Psoas muscle (tissue), 8 donors: ENCODE measurements around the gene KAZN. TPM values are rescaled to one million over a fixed set of nuclear protein-coding genes. Genes with fewer than 3 reads are reported as not detected.

Source experiments
- ATAC-seq, 4 donors: fragments of 200-7000 bp; cut with Tn5 transposase; one replicate each; pipeline ENCODE4 v1.9.1; 2020; ENCODE audit warnings: moderate library complexity in 3 of 4, mild to moderate bottlenecking in 2 of 4
- DNase-seq, 2 donors: peaks; one replicate each; pipeline ENCODE4 v3.0.0-alpha.2; 2020
- H3K27ac ChIP-seq: fragments of 200-600 bp; one replicate; pipeline ENCODE4 v1.8.0; 2022
- H3K27me3 ChIP-seq, 3 donors: fragments of 200-600 bp in 1 of 3; one replicate each; pipeline versions ENCODE4 v1.6.1 to v1.8.0; 2013 to 2022; ENCODE audit warnings: low read length in 2 of 3, mild to moderate bottlenecking in 2 of 3, moderate library complexity in 1 of 3; ENCODE audit not compliant: insufficient read depth in 3 of 3
- H3K36me3 ChIP-seq, 2 donors: fragments of 200-600 bp in 1 of 2; one replicate each; pipeline versions ENCODE4 v1.6.1 to v1.8.0; 2013 to 2022; ENCODE audit warnings: low read depth in 1 of 2, mild to moderate bottlenecking in 1 of 2, moderate library complexity in 1 of 2; ENCODE audit not compliant: insufficient read depth in 1 of 2
- H3K4me1 ChIP-seq: fragments of 200-600 bp; one replicate; pipeline ENCODE4 v1.8.0; 2022
- H3K4me3 ChIP-seq: fragments of 200-600 bp; one replicate; pipeline ENCODE4 v1.8.0; 2022; ENCODE audit warnings: mild to moderate bottlenecking
- H3K9me3 ChIP-seq: fragments of 200-600 bp; one replicate; pipeline ENCODE4 v1.8.0; 2022
- CTCF ChIP-seq: fragments of 200-600 bp; IDR thresholded peaks from one replicate; pipeline ENCODE4 v1.8.0; 2022; ENCODE audit warnings: antibody characterized with exemption
- WGBS, 3 donors: extraction: QIAGEN DNeasy Blood & Tissue Kit; methylation state at CpG; one replicate each; pipeline versions ENCODE4 v1.1.6 to v1.1.7; 2013; 5-methylcytosine and 5-hydroxymethylcytosine counted together
- intact Hi-C, 2 donors: fragments of 100-400 bp; cut with DNase I; formaldehyde crosslinking; loops; one replicate each; pipeline versions ENCODE4 v1.11.0 to v1.14.2; 2022
- polyA plus RNA-seq, 3 donors: library from polyadenylated mRNA; stranded (reverse); fragments of 200-250 nt; gene quantifications; one replicate each; pipeline ENCODE4 v1.2.3, GENCODE V29; 2013
- total RNA-seq, 4 donors: library from RNA; stranded (reverse); fragmentation: NEBNext Ultra II Directional in 2 of 4; extraction: Animal tissue kit (Norgen Biotek cat#: 25700) in 2 of 4; gene quantifications; one replicate each; pipeline versions ENCODE4 v1.2.1 to v1.2.4, GENCODE V29; 2021 to 2023
- donor health status: healthy with polysubstance abuse.
- donor health status: DM: no; HTN: no; CAD: no; lungs with moderate emphysema.
- donor health status: Bipolar disorder and iron deficiency.
- donor health status: healthy.
- donor health status: DM: yes; HTN: yes; CAD: no.
- donor health status: DM: no; HTN: no; CAD: no.
- donor health status: DM: no; HTN: no; CAD: no.
- donor health status: DM: yes; HTN: yes; CAD: no.

KAZN gene
- total and polyA plus RNA-seq, 7 donors, result 0.23 to 2.3 (median 0.97) TPM

- 77 to 84% (median 79%) methylated on average over 6 of the region's 6 CpGs for WGBS, 3 donors
- Histone ChIP-seq H3K36me3 (no peaks in the 10 kb centered on the region), H3K4me3 (no peak overlapping the region), H3K27ac (no peak overlapping the region), H3K9me3 (no peaks in the 10 kb centered on the region), H3K27me3 (peaks cover 0 to 28% (median 7%) of the 10 kb centered on the region in 3 donors), H3K4me1 (no peaks in the 10 kb centered on the region)
- no peak for TF ChIP-seq CTCF
- no peak for ATAC-seq
- intact Hi-C loops, result no loop called here
- no peak for DNase-seq
Observed at GRCh38 chr1:15148004-15148403, 549.5 kb downstream of the KAZN start.

GRCh38 chr1:15148475-15148874, 550.0 kb downstream of the KAZN start:
- WGBS, 3 donors, result 82 to 86% (median 84%) methylated on average over 9 of the region's 9 CpGs
- Histone ChIP-seq H3K36me3 (no peaks in the 10 kb centered on the region), H3K4me3 (no peak overlapping the region), H3K27me3 (peaks cover 0 to 33% (median 9%) of the 10 kb centered on the region in 3 donors), H3K27ac (no peak overlapping the region), H3K9me3 (no peaks in the 10 kb centered on the region), H3K4me1 (no peaks in the 10 kb centered on the region)
- ATAC-seq (no peak), DNase-seq (no peak)
- TF ChIP-seq CTCF, result no peak
- intact Hi-C loops, result no loop called here

GRCh38 chr1:15148941-15149340, 550.5 kb downstream of the KAZN start:
- Histone ChIP-seq H3K4me1 (no peaks in the 10 kb centered on the region), H3K27ac (no peak overlapping the region), H3K27me3 (peaks cover 0 to 36% (median 9%) of the 10 kb centered on the region in 3 donors), H3K9me3 (no peaks in the 10 kb centered on the region), H3K4me3 (no peak overlapping the region), H3K36me3 (no peaks in the 10 kb centered on the region)
- DNase-seq, result no peak
- no peak for TF ChIP-seq CTCF
- intact Hi-C loops, result no loop called here
- 0% methylated on average over 1 of the region's 1 CpG for WGBS, 3 donors
- ATAC-seq, result no peak

DNA sequence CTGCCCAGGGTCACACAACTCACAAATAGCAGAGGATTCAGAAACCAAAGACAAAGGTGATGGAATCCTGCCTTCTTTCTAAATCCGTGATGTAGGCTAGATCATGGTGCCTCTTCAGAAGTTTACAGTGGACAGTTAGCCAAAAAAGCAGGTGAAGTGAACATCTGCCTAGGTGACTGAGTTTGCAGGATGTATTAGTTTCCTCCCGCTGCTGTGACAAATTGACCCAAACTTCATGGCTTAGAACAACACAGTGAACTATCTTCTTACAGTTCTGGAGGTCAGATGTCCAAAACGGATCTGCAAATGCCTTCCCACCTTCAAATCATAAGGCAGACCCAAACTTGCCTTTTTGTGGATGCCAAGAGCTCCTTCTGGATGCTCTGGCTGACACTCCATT, 551.9 kb downstream of the KAZN start:
- Histone ChIP-seq H3K4me3 (no peak overlapping the region), H3K27ac (no peak overlapping the region), H3K9me3 (no peaks in the 10 kb centered on the region), H3K36me3 (no peaks in the 10 kb centered on the region), H3K4me1 (no peaks in the 10 kb centered on the region), H3K27me3 (peaks cover 0 to 51% (median 9%) of the 10 kb centered on the region in 3 donors)
- WGBS, 3 donors, result 88 to 93% (median 89%) methylated on average over 3 of the region's 3 CpGs
- ATAC-seq, result no peak
- intact Hi-C loops, result no loop called here
- DNase-seq, result no peak
- no peak for TF ChIP-seq CTCF

DNA sequence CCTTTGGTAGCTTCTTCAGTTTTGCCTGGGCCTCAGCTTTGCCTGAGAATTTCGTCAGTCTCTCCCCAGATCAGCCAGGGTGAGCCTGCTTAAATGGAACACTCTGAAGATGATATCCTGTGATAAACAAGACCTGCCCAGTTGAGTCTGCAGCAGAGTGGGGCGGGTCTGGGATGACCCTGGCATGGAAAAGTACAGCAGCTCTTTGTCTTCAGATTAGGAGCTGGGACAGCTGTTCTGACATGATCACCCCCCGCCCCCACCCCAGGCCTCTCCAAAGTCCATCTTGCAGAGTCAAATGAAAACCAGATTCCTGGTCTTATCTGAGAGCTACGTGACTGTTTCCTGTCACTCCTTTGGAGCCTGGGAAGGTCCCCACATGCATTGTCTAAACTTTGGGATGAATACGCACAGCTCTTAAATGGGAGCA, 552.9 kb downstream of the KAZN start:
- H3K27ac ChIP-seq, result no peak overlapping the region

More for the DNA sequence above, 552.9 kb downstream of the KAZN start:
- 35 to 60% (median 42%) methylated on average over 5 of the region's 5 CpGs for WGBS, 3 donors
- intact Hi-C loops, result no loop called here
- H3K4me3 ChIP-seq, result no peak overlapping the region
- peaks cover 0 to 52% (median 9%) of the 10 kb centered on the region in 3 donors for H3K27me3 ChIP-seq
- no peaks in the 10 kb centered on the region for H3K4me1 ChIP-seq
- DNase-seq, result no peak
- no peak for TF ChIP-seq CTCF
- ATAC-seq, result no peak
- H3K36me3 ChIP-seq, result no peaks in the 10 kb centered on the region
- H3K9me3 ChIP-seq, result no peaks in the 10 kb centered on the region
